GM18499 (cell line): ENCODE measurements around the gene CENPQ.

Source experiments
- ATAC-seq: cut with Tn5 transposase; IDR thresholded peaks from one replicate; pipeline ENCODE4 v1.9.1; 2021; ENCODE audit warnings: moderate number of reproducible peaks; ENCODE audit not compliant: insufficient read depth, unreplicated experiment

The CENPQ gene

GRCh38 chr6:49499623-49500022, 36.5 kb downstream of the CENPQ start, which contains the start of gene GLYATL3:
TSS of gene GLYATL3 (plus strand) at chr6:49499923. CDS start at chr6:49511991, 12,068 bp downstream.
- no peak for ATAC-seq

DNA sequence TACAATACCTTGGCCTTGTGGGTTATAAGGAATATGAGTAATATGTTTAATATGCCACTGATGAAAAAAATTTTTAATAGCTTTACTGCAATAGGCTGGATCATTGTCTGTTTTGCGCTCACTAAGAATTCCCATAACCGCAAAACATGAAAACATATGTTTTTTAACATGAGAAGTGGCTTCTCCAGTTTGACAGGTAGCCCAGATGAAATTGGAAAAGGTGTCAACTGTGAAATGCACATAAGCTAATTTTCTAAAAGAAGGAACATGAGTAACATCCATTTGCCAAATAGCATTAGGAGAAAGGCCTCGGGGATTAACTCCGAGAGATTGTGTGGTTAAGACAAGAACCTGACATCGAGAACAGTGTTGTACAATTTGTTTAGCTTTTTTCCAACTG, 41.5 kb downstream of the CENPQ start:
- ATAC-seq = no peak

DNA sequence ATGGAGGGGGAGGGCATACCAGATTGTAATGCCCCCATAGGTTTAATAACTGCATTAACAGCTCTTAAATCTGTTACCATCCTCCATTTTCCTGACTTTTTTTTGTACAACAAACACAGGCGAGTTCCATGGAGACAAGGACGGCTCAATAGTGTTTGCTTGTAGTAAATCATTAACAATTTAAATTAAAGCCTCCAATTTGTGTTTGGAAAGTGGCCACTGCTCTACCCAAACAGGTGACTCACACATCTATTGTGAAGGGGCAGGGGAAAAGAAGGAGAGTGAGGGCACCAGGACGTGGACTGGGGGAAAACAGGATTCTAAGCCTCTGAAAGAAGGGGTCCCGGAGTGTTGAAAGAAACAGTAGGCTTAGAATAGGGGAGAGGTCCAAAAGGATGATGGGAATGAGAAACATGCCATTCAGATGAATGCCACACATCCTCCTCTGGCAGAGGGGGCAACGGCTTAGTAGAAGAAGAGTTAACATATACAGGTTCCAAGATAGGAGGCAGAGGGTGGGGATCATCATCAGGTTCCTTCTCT, 43.5 kb downstream of the CENPQ start:
- no peak for ATAC-seq

DNA sequence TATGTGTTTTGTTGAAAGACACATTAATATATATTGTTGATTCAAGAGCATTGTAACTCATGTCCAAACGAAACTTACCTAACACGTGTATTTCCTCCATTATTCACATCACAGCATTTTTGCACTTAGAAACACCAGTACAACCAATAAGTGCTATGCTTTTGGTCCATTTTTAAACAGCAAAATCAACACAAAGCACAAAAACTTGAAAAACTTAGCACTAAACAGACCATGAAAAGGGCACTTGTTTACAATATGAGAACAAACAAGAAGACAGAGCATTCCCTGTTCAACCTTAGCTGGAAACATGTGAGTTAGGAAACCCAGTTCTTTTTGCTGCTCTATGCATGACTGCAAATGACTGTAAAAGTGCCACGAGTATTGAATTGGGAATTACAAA, 46.2 kb downstream of the CENPQ start:
- no peak for ATAC-seq

DNA sequence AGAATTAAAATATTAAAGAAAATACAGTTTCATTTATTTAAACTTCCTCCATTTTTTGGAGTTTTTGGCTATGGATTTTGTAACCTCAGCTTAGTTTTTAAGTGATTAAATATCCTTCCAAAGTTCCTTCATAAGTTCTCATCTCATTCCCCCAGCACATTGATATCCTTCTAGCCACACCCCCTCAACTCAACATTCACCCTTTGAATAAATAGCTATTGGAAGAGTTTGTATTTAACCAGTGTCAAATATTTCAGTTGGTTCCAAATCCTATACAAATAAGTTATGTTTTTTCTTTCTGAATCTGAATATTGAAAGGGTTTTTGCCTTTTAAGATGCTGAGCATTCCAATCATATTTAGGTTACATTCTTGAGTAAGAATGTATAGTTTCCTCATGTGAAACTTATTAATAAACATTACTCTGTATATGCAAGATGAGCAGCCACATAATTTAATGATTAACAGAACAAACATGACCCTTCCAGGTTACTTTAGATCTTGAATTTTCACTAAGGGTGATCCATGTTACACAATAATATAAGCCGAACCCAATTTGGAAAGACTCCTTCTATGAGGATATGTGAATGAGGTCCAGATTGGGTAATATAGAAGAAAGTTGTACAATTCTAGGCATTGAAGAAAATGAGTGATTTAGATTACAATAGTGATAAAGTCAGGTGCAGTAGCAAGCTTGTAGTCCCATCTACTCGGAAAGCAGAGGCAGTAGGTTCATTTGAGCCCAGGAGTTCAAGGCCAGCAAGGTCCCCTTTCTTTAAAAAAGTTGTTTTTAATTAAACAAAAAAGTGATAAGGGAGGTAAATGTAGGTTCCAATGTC, 50.2 kb downstream of the CENPQ start:
- ATAC-seq = no peak

GRCh38 chr6:49514571-49515484, 51.7 kb downstream of the CENPQ start:
- no peak for ATAC-seq

- ATAC-seq = no peak
Measured at GRCh38 chr6:49515485-49516146, 52.4 kb downstream of the CENPQ start.

DNA sequence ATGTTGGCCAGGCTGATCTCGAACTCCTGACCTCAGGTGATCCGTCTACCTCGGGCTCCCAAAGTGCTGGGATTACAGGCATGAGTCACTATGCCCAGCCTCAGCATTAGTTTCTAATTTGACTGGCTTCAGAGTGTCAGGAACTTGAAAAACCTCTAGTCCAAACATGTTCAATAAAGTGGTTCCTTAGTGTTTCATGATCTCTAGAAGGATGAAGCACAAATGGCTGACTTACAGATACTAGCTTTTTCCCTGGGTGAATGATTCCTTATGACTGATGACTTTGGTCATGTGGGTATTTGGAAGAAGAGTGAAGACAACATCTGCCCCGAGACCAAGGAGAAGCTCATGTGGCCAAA, 53.0 kb downstream of the CENPQ start:
- no peak for ATAC-seq

- ATAC-seq = no peak
Measured at GRCh38 chr6:49517919-49518318, 54.7 kb downstream of the CENPQ start.

GRCh38 chr6:49519660-49520059, 56.5 kb downstream of the CENPQ start:
- peak; percentile 84 for ATAC-seq

DNA sequence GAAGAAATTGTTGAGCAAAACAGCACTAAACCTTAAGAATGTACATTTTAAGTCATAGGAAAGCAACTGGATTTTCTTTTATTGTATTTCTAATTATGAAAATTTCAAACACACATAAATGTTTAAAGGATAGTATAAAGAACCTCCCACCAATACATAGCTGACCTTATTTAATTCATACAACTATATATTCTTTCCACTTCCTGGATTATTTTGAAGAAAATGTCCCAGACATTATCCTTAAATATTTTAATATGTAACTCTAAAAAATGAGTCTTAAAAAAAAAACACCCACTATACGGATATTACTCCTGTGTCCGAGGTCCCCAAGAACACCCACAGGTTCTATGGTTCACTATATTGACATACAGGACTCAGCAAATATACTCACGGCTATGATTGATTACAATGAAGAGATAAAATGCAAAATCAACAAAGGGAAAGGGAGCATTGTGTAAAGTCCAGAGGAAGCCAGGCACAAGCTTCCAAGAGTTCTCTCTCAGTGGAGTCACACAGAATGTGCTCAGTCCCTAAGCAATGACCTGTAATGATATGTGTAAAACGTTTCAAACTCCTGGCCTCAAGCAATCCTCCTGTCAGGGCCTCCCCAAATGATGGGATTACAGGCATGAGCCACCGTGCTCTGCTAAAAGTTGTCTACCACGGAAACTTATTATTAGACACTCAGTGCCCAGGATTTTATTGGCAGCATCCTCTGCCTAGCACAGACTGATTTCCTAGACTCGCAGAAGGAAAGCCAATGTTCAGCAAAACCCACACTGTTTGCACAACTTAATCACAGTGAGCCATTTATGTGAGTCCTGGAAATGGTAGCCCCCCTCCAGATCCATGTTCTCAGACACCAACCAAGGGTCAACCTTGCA, 59.8 kb downstream of the CENPQ start:
- no peak for ATAC-seq

DNA sequence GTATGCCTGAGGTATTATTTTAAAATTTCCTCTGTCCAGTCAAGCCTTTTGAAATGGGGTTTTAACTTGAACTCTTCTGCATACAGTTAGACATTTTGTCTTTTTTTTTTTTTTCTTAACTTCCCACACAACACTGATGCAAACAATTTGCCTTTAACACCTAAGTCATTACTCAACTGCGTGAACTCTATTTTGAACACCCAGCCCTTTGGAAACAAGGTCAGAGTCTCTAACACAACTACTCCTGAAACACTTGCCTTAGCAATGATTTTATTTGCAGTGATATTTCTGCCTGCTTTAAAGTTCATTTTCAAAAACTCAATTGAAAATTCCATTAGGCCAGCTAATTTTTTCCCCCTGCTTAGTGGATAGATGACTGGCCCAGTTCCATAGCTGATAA, 60.7 kb downstream of the CENPQ start:
- no peak for ATAC-seq

- ATAC-seq = no peak
Measured at GRCh38 chr6:49524541-49524940, 61.4 kb downstream of the CENPQ start.

DNA sequence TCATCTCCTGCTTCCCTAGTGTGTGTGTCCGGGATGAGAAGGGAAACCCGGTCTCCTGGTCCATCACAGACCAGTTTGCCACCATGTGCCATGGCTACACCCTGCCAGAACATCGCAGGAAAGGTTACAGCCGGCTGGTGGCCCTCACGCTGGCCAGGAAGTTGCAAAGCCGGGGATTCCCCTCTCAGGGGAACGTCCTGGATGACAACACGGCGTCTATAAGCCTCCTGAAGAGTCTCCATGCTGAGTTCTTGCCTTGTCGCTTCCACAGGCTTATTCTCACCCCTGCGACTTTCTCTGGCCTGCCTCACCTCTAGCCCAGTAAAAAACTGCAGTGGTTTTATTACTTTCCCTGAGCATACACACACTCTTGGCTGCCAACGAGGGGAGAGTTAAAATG, 63.4 kb downstream of the CENPQ start:
- no peak for ATAC-seq

DNA sequence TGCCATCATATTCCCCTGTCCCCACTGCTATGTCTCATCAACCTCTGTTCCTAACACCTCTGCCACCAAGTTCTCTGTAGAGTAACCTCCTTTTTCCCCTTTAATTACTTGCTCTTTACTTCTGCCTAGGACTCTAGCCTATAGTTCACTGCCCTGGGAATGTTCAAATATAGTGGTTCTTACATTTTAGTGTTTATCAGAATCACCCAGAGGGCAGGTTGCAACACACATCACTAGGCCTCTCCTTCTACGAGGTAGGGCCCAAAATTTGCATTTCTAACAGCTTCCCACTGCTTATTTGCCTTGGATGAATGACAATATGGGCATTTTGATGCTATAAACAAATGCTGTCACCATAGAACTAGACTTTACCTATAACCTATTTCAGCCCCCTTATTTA, 64.2 kb downstream of the CENPQ start:
- ATAC-seq = no peak

- no peak for ATAC-seq
Measured at GRCh38 chr6:49528571-49528970, 65.4 kb downstream of the CENPQ start.

DNA sequence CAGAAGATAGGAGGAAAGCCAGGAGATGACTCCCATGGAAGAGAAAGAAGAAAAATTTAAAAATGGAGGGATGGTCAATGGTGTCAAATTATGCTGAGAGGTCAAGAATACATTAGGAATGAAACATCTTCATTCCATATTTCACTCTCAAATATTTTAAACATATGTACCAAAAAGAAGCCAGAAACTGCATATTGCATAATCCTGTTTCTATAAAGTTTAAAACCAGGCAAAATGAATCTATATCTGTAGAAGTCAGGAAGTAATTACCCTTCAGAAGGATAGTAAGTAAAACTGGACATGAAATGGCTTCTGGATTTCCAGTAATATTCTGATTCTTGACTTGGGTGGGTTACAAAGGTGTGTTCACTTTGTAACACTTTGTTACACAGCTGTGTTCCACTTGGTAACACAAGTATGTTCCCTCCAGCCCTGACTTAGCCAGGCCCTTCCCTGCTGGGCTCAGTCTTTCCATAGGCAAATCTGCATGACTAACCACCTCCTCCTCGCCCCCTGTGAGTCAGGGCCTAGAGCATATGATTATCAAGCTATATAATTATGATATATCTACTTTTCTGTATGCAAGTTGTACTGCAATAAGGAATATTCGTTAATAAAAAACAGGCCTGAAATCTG, 67.1 kb downstream of the CENPQ start:
- ATAC-seq = no peak

- peak; percentile 94 for ATAC-seq
Measured at GRCh38 chr6:49531774-49532569, 68.8 kb downstream of the CENPQ start.
